HL-60/S4 (cell line): ENCODE measurements around the gene CYP39A1.

Source experiments
- in situ Hi-C: fragments of 300-500 bp; cut with MboI; formaldehyde crosslinking; loops from 2 replicates; pipeline ENCODE4 v1.14.3; 2022; ENCODE audit warnings: low sequenced_read_pairs

CYP39A1 gene

GRCh38 chr6:46652603-46653438, at the start of gene CYP39A1, which contains the start of gene SLC25A27:
CYP39A1 (minus strand) TSS chr6:46652818; CDS start chr6:46652582, 236 bp downstream.
SLC25A27 (plus strand) TSS chr6:46652975; CDS start chr6:46653193, 218 bp downstream.
- in situ Hi-C loops = no loop called here

GRCh38 chr6:46699970-46700369, 47.4 kb upstream of the CYP39A1 start:
- in situ Hi-C loops = no loop called here

GRCh38 chr6:46690911-46691451, 38.4 kb upstream of the CYP39A1 start:
- in situ Hi-C loops = no loop called here

GRCh38 chr6:46690141-46690755, 37.6 kb upstream of the CYP39A1 start:
- in situ Hi-C loops = no loop called here

- in situ Hi-C loops = no loop called here
Measured at GRCh38 chr6:46689657-46690056, 37.0 kb upstream of the CYP39A1 start.

GRCh38 chr6:46688966-46689335, 36.3 kb upstream of the CYP39A1 start:
- in situ Hi-C loops = no loop called here

- in situ Hi-C loops = no loop called here
Measured at GRCh38 chr6:46688117-46688965, 35.7 kb upstream of the CYP39A1 start.

GRCh38 chr6:46687619-46688097, 35.0 kb upstream of the CYP39A1 start, which contains the start of gene TDRD6:
TDRD6 (plus strand) TSS chr6:46687885; CDS start chr6:46688129, 244 bp downstream.
- in situ Hi-C loops = no loop called here

- in situ Hi-C loops = no loop called here
Measured at GRCh38 chr6:46684771-46685170, 32.2 kb upstream of the CYP39A1 start.

GRCh38 chr6:46677314-46677654, 24.7 kb upstream of the CYP39A1 start:
- in situ Hi-C loops = no loop called here

- in situ Hi-C loops = no loop called here
Measured at GRCh38 chr6:46676604-46677313, 24.1 kb upstream of the CYP39A1 start.

GRCh38 chr6:46674410-46674809, 21.8 kb upstream of the CYP39A1 start:
- in situ Hi-C loops = no loop called here

- in situ Hi-C loops = no loop called here
Measured at GRCh38 chr6:46667377-46667776, 14.8 kb upstream of the CYP39A1 start.

GRCh38 chr6:46661483-46661882, 8.9 kb upstream of the CYP39A1 start:
- in situ Hi-C loops = no loop called here

- in situ Hi-C loops = no loop called here
Measured at GRCh38 chr6:46657642-46658041, 5.0 kb upstream of the CYP39A1 start.

- in situ Hi-C loops = no loop called here
Measured at GRCh38 chr6:46655803-46656202, 3.2 kb upstream of the CYP39A1 start.

GRCh38 chr6:46653439-46654195, 999 bp upstream of the CYP39A1 start:
- in situ Hi-C loops = no loop called here

- in situ Hi-C loops = no loop called here
Measured at GRCh38 chr6:46652232-46652602, 401 bp downstream of the CYP39A1 start.

- in situ Hi-C loops = no loop called here
Measured at GRCh38 chr6:46651816-46652215, 802 bp downstream of the CYP39A1 start.

- in situ Hi-C loops = no loop called here
Measured at GRCh38 chr6:46651006-46651405, 1.6 kb downstream of the CYP39A1 start.
